H1 (cell line): Measurements from ENCODE around the gene FANCM. TPM values are rescaled to one million over a fixed set of nuclear protein-coding genes. Genes with fewer than 3 reads are reported as not detected.

Source experiments
- CHD7 ChIP-seq: fragments of 300-600 bp; sonication (generic); IDR thresholded peaks from 2 replicates; pipeline ENCODE4 v1.7.1; 2012; ENCODE audit warnings: low read length, moderate library complexity, mild to moderate bottlenecking, inconsistent platforms; ENCODE audit not compliant: insufficient replicate concordance
- EP300 ChIP-seq, 2 experiments: IDR thresholded peaks; 1 replicate in 1 of 2; 2 replicates in 1 of 2; pipeline ENCODE4 v1.6.1; 2011 to 2012; ENCODE audit warnings: low read depth in 2 of 2, low read length in 2 of 2, mild to moderate bottlenecking in 2 of 2, borderline replicate concordance in 1 of 2, inconsistent platforms in 1 of 2, moderate library complexity in 1 of 2
- GABPA ChIP-seq: IDR thresholded peaks from 2 replicates; pipeline ENCODE4 v1.6.1; 2011; ENCODE audit warnings: mild to moderate bottlenecking, low read length, moderate library complexity, borderline replicate concordance; ENCODE audit not compliant: insufficient read depth
- JUND ChIP-seq: IDR thresholded peaks from 2 replicates; pipeline ENCODE4 v1.6.1; 2011; ENCODE audit warnings: mild to moderate bottlenecking, improper control_type of control experiment, low read length
- MAX ChIP-seq: IDR thresholded peaks from 2 replicates; pipeline ENCODE4 v1.6.1; 2012; ENCODE audit warnings: inconsistent platforms
- PHF8 ChIP-seq: fragments of 200-600 bp; sonication (generic); conservative IDR thresholded peaks from 2 replicates; pipeline ENCODE4 v1.7.1; 2012; ENCODE audit warnings: low read depth, mild to moderate bottlenecking, inconsistent platforms, low read length, moderate library complexity
- SIX5 ChIP-seq: IDR thresholded peaks from 2 replicates; pipeline ENCODE4 v1.6.1; 2011; ENCODE audit warnings: mild to moderate bottlenecking, low read depth, low read length
- SP2 ChIP-seq: IDR thresholded peaks from 2 replicates; pipeline ENCODE4 v1.6.1; 2012; ENCODE audit warnings: mild to moderate bottlenecking, low read length, inconsistent platforms
- TAF7 ChIP-seq: optimal IDR thresholded peaks from 2 replicates; pipeline ENCODE3; 2011; ENCODE audit warnings: low read depth, mild to moderate bottlenecking, inconsistent platforms, low read length, moderate library complexity, borderline replicate concordance
- polyA plus RNA-seq, 7 experiments: library from polyadenylated mRNA; depleted of rRNA in 3 of 7; stranded (reverse) in 5 of 7; unstranded in 2 of 7; fragments of >200 nt in 5 of 7; fragments of 200-250 nt in 2 of 7; gene quantifications; 1 replicate in 5 of 7; 2 replicates in 1 of 7; 4 replicates in 1 of 7; pipeline versions ENCODE4 v1.2.1 to v1.2.3, GENCODE V29; 2011 to 2013; ENCODE audit warnings: missing spikeins in 2 of 7, mixed read lengths in 2 of 7
- total RNA-seq: library from RNA; stranded (reverse); fragmentation: NEBNext Ultra II Directional; extraction: Animal tissue kit (Norgen Biotek cat#: 25700); gene quantifications from 2 replicates; pipeline ENCODE4 v1.2.1, GENCODE V29; 2021

FANCM gene
- total and polyA plus RNA-seq, 2 of the 8 experiments (the other 6 are each of a cell fraction or from before 2014, with no cell fraction given): 3.2 to 10.5 TPM

GRCh38 chr14:45135156-45135555 lies 574 bp upstream of the FANCM start (continued):
- TF ChIP-seq CHD7 (no peak), SIX5 (no peak), EP300 (IDR thresholded peaks at IDR 0.05; ENCODE audit: borderline replicate concordance in 1 of 2, low read depth in 2 of 2, low read length in 2 of 2) (no peak), SP2 (no peak), MAX (no peak), JUND (no peak), GABPA (no peak), TAF7 (no peak), PHF8 (no peak)
